Panc1 (cell line): Measurements from ENCODE around the gene PTPRJ. TPM values are rescaled to one million over a fixed set of nuclear protein-coding genes. Genes with fewer than 3 reads are reported as not detected.

Experiments used
- ATAC-seq: fragments of 200-7000 bp; cut with Tn5 transposase; 2 replicates; pipeline ENCODE4 v1.9.1; 2020; ENCODE audit warnings: mild to moderate bottlenecking, moderate library complexity
- BruUV-seq: library from RNA; stranded (reverse); fragments of 400-500 nt; replicated peaks from 2 replicates; lab custom pipeline; 2021; lab: Mats Ljungman, UMichigan
- CTCF ChIA-PET: fragments of 300-600 bp; sonication (Branson Sonifier 250); formaldehyde crosslinking; loops from one replicate; lab custom pipeline; 2022; ENCODE audit warnings: antibody characterized with exemption; lab: Charles Lee
- POLR2A ChIA-PET: fragments of 300-600 bp; sonication (Branson Sonifier 250); formaldehyde crosslinking; loops from one replicate; lab custom pipeline; 2022; ENCODE audit warnings: antibody characterized with exemption; lab: Charles Lee
- DNase-seq: peaks from one replicate; pipeline ENCODE4 v3.0.0-alpha.2; 2010; ENCODE audit warnings: low read depth, low spot score
- H3K27ac ChIP-seq: 2 replicates; pipeline ENCODE4 v1.5.1; 2011; ENCODE audit warnings: mild to moderate bottlenecking, low read length, inconsistent platforms
- H3K27me3 ChIP-seq: fragments of 200-500 bp; sonication (Bioruptor generic); 2 replicates; pipeline ENCODE4 v1.6.0; 2014; ENCODE audit warnings: low read length, inconsistent platforms; ENCODE audit not compliant: control insufficient read depth, insufficient read depth
- H3K36me3 ChIP-seq: fragments of 200-500 bp; sonication (Bioruptor generic); 2 replicates; pipeline ENCODE4 v1.5.1; 2014; ENCODE audit warnings: inconsistent platforms, mild to moderate bottlenecking, low read length, moderate library complexity; ENCODE audit not compliant: control insufficient read depth, insufficient read depth
- H3K4me1 ChIP-seq: 2 replicates; pipeline ENCODE4 v1.5.1; 2011; ENCODE audit warnings: inconsistent platforms, mild to moderate bottlenecking, low read length, moderate library complexity; ENCODE audit not compliant: control insufficient read depth, insufficient read depth
- H3K4me3 ChIP-seq, 2 experiments: 2 replicates each; pipeline ENCODE4 v1.5.1; 2011 to 2012; ENCODE audit warnings: low read depth in 2 of 2, low read length in 2 of 2, mild to moderate bottlenecking in 2 of 2, inconsistent platforms in 1 of 2, moderate library complexity in 1 of 2
- H3K9me3 ChIP-seq: fragments of 200-500 bp; sonication (Bioruptor generic); 2 replicates; pipeline ENCODE4 v1.5.1; 2014; ENCODE audit warnings: low read depth, mild to moderate bottlenecking, inconsistent platforms, low read length, moderate library complexity; ENCODE audit not compliant: control insufficient read depth, insufficient read depth
- CTCF ChIP-seq: fragments of 450-650 bp; IDR thresholded peaks from 2 replicates; pipeline ENCODE4 v1.5.1; 2017; ENCODE audit warnings: mild to moderate bottlenecking
- POLR2AphosphoS5 ChIP-seq: IDR thresholded peaks from 2 replicates; pipeline ENCODE4 v1.6.1; 2012; ENCODE audit warnings: mild to moderate bottlenecking, low read depth, low read length, moderate library complexity
- REST ChIP-seq, 2 experiments: IDR thresholded peaks; 2 replicates each; pipeline ENCODE4 v1.6.1; 2011 to 2012; ENCODE audit warnings: low read depth in 2 of 2, control low read depth in 1 of 2, low read length in 1 of 2, mild to moderate bottlenecking in 1 of 2, moderate library complexity in 1 of 2; ENCODE audit not compliant: insufficient read depth in 1 of 2
- SIN3A ChIP-seq: IDR thresholded peaks from 2 replicates; pipeline ENCODE4 v1.6.1; 2012; ENCODE audit warnings: low read depth, mild to moderate bottlenecking, low read length, moderate library complexity, borderline replicate concordance; ENCODE audit not compliant: insufficient read depth
- TCF7L2 ChIP-seq: IDR thresholded peaks from 2 replicates; pipeline ENCODE4 v1.6.1; 2011; ENCODE audit warnings: mild to moderate bottlenecking, low read depth, low read length, inconsistent platforms
- in situ Hi-C: cut with HindIII; loops from 2 replicates; pipeline ENCODE4 v1.10.0; 2016; ENCODE audit warnings: low sequenced_read_pairs, low pct_unique_long_range_greater_than_20kb
- intact Hi-C: fragments of 100-400 bp; cut with micrococcal nuclease; formaldehyde crosslinking; loops from one replicate; pipeline ENCODE4 v1.10.0; 2022; ENCODE audit not compliant: unreplicated experiment
- total RNA-seq: library from RNA; stranded (reverse); gene quantifications from one replicate; pipeline ENCODE4 v1.2.1, GENCODE V29; 2021; ENCODE audit not compliant: unreplicated experiment

The PTPRJ gene
- total RNA-seq, 1 experiment from 2014 or later, result 73.6 TPM

- no TSS peak for BruUV-seq
- H3K27ac ChIP-seq, result no peak overlapping the region
- peaks cover 34% of the 10 kb centered on the region for H3K4me1 ChIP-seq
- ATAC-seq, result no peak
- no peaks in the 10 kb centered on the region for H3K36me3 ChIP-seq
- intact Hi-C loops (no loop called here), in situ Hi-C loops (no loop called here)
- TF ChIP-seq TCF7L2 (no peak), CTCF (no peak), POLR2AphosphoS5 (no peak), SIN3A (no peak), REST (IDR thresholded peaks at IDR 0.05; ENCODE audit: insufficient read depth in 1 of 2, low read depth in 2 of 2, low read length in 1 of 2) (no peak)
- ChIA-PET POLR2A (no interaction called here), CTCF (no interaction called here)
- no peaks in the 10 kb centered on the region for H3K27me3 ChIP-seq
- H3K9me3 ChIP-seq, result no peaks in the 10 kb centered on the region
- no peak for DNase-seq
- H3K4me3 ChIP-seq, result no peak overlapping the region
Measured at GRCh38 chr11:48014917-48015316, 34.6 kb downstream of the PTPRJ start.

GRCh38 chr11:48017105-48017830 is 36.9 kb downstream of the PTPRJ start:
- Histone ChIP-seq H3K27ac (no peak overlapping the region), H3K9me3 (no peaks in the 10 kb centered on the region), H3K27me3 (no peaks in the 10 kb centered on the region), H3K36me3 (no peaks in the 10 kb centered on the region), H3K4me1 (peaks cover 30% of the 10 kb centered on the region), H3K4me3 (no peak overlapping the region)
- CTCF ChIA-PET, result no interaction called here
- DNase-seq (no peak), ATAC-seq (no peak)
- no TSS peak for BruUV-seq
- POLR2A ChIA-PET, result no interaction called here
- intact Hi-C loops, result no loop called here
- in situ Hi-C loops, result no loop called here
- TF ChIP-seq POLR2AphosphoS5, result no peak
- TF ChIP-seq CTCF, result no peak
- TF ChIP-seq REST (IDR thresholded peaks at IDR 0.05; ENCODE audit: insufficient read depth in 1 of 2, low read depth in 2 of 2, low read length in 1 of 2), result no peak
- TF ChIP-seq SIN3A, result no peak
- TF ChIP-seq TCF7L2, result no peak
